ENCODE results near the gene RCBTB1. TPM values are rescaled to one million over a fixed set of nuclear protein-coding genes. Genes with fewer than 3 reads are reported as not detected.

RCBTB1 gene
- total and polyA plus RNA-seq, 10 of the 15 experiments (the other 5 are each of a cell fraction or from before 2014, with no cell fraction given) = 5.1 to 13.5 (median 11.2) TPM

DNA sequence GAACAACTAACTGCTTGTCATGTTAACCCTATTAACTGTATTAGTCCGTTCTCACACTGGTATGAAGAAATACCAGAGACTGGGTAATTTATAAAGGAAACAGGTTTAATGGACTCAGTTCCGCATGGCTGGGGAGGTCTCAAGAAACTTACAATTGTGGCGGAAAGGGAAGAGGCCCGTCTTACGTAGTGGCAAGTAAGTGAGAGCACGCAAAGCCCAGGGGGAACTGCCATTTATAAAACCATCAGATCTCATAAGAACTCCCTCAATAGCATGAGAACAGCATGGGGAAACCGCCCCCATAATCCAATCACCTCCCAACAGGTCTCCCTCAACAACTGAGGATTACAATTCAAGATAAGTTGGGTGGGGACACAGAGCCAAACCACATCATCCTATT, 54.9 kb downstream of the RCBTB1 start (continued):
- no peak for TF ChIP-seq BACH1 (IDR thresholded peaks at IDR 0.05; ENCODE audit: borderline replicate concordance)
- no peak for TF ChIP-seq HDAC6 (IDR thresholded peaks at IDR 0.05; ENCODE audit: unreplicated experiment)
- no peak for TF ChIP-seq ATF3 (IDR thresholded peaks at IDR 0.05; ENCODE audit: borderline replicate concordance, extremely low read depth, low read depth, low read length)
- TF ChIP-seq CREM (IDR thresholded peaks at IDR 0.05; ENCODE audit: low read depth) = peak; percentile 54; the same call in 1 of the 2 replicates
- TF ChIP-seq PAX8 (IDR thresholded peaks at IDR 0.05) = no peak
- TF ChIP-seq, protein P1, sequence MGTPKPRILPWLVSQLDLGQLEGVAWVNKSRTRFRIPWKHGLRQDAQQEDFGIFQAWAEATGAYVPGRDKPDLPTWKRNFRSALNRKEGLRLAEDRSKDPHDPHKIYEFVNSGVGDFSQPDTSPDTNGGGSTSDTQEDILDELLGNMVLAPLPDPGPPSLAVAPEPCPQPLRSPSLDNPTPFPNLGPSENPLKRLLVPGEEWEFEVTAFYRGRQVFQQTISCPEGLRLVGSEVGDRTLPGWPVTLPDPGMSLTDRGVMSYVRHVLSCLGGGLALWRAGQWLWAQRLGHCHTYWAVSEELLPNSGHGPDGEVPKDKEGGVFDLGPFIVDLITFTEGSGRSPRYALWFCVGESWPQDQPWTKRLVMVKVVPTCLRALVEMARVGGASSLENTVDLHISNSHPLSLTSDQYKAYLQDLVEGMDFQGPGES (IDR thresholded peaks at IDR 0.05) = no peak
- TF ChIP-seq GATAD2B (conservative IDR thresholded peaks at IDR 0.05; ENCODE audit: low read depth) = no peak
- no peak for TF ChIP-seq BCLAF1 (IDR thresholded peaks at IDR 0.05)
- no peak for TF ChIP-seq SUZ12 (IDR thresholded peaks at IDR 0.05; ENCODE audit: unreplicated experiment)
- no peak for TF ChIP-seq CBX5 (IDR thresholded peaks at IDR 0.05; ENCODE audit: low read depth)
- TF ChIP-seq, protein P2, sequence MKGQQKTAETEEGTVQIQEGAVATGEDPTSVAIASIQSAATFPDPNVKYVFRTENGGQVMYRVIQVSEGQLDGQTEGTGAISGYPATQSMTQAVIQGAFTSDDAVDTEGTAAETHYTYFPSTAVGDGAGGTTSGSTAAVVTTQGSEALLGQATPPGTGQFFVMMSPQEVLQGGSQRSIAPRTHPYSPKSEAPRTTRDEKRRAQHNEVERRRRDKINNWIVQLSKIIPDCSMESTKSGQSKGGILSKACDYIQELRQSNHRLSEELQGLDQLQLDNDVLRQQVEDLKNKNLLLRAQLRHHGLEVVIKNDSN (IDR thresholded peaks at IDR 0.05; ENCODE audit: borderline replicate concordance, extremely low read length, insufficient read depth, low read depth, low read length) = no peak
- TF ChIP-seq YY1 (IDR thresholded peaks at IDR 0.05; ENCODE audit: low read depth, low read length) = 0 out of 2 replicates have a peak, but pooled peaks have one; percentile 30
- no peak for TF ChIP-seq ZBED1 (IDR thresholded peaks at IDR 0.05; ENCODE audit: borderline replicate concordance)
- peak; percentile 40; the same call in 1 of the 2 replicates for TF ChIP-seq SPI1 (IDR thresholded peaks at IDR 0.05; ENCODE audit: borderline replicate concordance, insufficient read depth, low read depth, low read length)
- no peak for TF ChIP-seq ZNF274 (IDR thresholded peaks at IDR 0.05; ENCODE audit: insufficient read depth, insufficient read length)
- TF ChIP-seq SREBF2 (IDR thresholded peaks at IDR 0.05; ENCODE audit: low read length) = no peak
- TF ChIP-seq TCF7 (IDR thresholded peaks at IDR 0.05; ENCODE audit: borderline replicate concordance) = no peak
- no peak for TF ChIP-seq NFYB (IDR thresholded peaks at IDR 0.05; ENCODE audit: insufficient read depth, low read depth, low read length)
- no peak for TF ChIP-seq KLF5 (IDR thresholded peaks at IDR 0.05; ENCODE audit: partially characterized antibody)
- no peak for TF ChIP-seq SIN3A (IDR thresholded peaks at IDR 0.05; ENCODE audit: low read depth, low read length)
- no peak for TF ChIP-seq E2F4 (IDR thresholded peaks at IDR 0.05; ENCODE audit: low read depth, low read length)

Measured in GM12878 (cell line).